WTC11 (cell line): ENCODE data around the gene GNAT3.

Experiments used
- ATF2 ChIP-seq: sonication (generic); formaldehyde crosslinking; IDR thresholded peaks from 2 replicates; pipeline ENCODE4 v1.8.1; 2022; ENCODE audit warnings: low read depth, missing genetic modification reagents, borderline replicate concordance
- CTCF ChIP-seq: fragments of 200-600 bp; IDR thresholded peaks from 2 replicates; pipeline ENCODE4 v1.8.0; 2022; ENCODE audit warnings: antibody characterized with exemption
- GABPB1 ChIP-seq: sonication (generic); formaldehyde crosslinking; IDR thresholded peaks from 2 replicates; pipeline ENCODE4 v1.8.1; 2023; ENCODE audit warnings: mild to moderate bottlenecking, missing genetic modification reagents
- HMGXB4 ChIP-seq: sonication (generic); formaldehyde crosslinking; IDR thresholded peaks from 2 replicates; pipeline ENCODE4 v1.8.1; 2023; ENCODE audit warnings: mild to moderate bottlenecking, moderate library complexity, missing genetic modification reagents
- NR2C2 ChIP-seq: sonication (generic); formaldehyde crosslinking; IDR thresholded peaks from 2 replicates; pipeline ENCODE4 v1.8.0; 2022; ENCODE audit warnings: mild to moderate bottlenecking, missing genetic modification reagents
- SMAD3 ChIP-seq: sonication (generic); formaldehyde crosslinking; IDR thresholded peaks from 2 replicates; pipeline ENCODE4 v1.8.0; 2022; ENCODE audit warnings: missing genetic modification reagents, mild to moderate bottlenecking, borderline replicate concordance
- USF2 ChIP-seq: sonication (generic); formaldehyde crosslinking; IDR thresholded peaks from 2 replicates; pipeline ENCODE4 v1.8.1; 2023; ENCODE audit warnings: mild to moderate bottlenecking, missing genetic modification reagents, moderate library complexity
- TF ChIP-seq, protein P1 (sequence below): sonication (generic); formaldehyde crosslinking; IDR thresholded peaks from 2 replicates; pipeline ENCODE4 v1.8.1; 2023; ENCODE audit warnings: mild to moderate bottlenecking, missing genetic modification reagents
- TF ChIP-seq, protein P2 (sequence below): sonication (generic); formaldehyde crosslinking; IDR thresholded peaks from 2 replicates; pipeline ENCODE4 v1.8.0; 2022; ENCODE audit warnings: mild to moderate bottlenecking, missing genetic modification reagents
- TF ChIP-seq, protein P3 (sequence below): sonication (generic); formaldehyde crosslinking; IDR thresholded peaks from 2 replicates; pipeline ENCODE4 v1.8.1; 2023; ENCODE audit warnings: mild to moderate bottlenecking, missing genetic modification reagents

DNA sequence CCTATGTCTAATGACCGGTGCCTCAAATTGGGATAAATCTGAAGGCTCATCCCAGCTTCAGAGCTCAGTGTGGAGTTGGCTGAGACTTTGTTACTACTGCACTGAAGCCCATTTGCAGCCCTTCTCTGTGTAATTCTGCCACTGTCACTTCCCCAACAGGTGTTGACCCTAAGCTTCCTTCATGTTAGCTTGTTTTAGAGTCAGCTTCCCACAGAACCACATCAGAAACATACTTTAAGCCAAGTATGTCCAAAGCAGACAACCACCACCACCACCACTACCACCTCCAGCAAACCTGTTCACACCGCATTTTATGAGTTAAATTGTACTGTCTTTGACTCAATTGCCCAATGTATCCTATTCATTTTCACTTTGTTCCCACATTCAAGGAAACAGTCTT lies 25.2 kb upstream of the GNAT3 start:
- TF ChIP-seq ATF2 (no peak), HMGXB4 (CRISPR knock-in tag) (no peak), USF2 (CRISPR knock-in tag) (no peak), NR2C2 (CRISPR knock-in tag) (no peak), CTCF (no peak), GABPB1 (CRISPR knock-in tag) (no peak), SMAD3 (CRISPR knock-in tag) (no peak)
- TF ChIP-seq, protein P1, sequence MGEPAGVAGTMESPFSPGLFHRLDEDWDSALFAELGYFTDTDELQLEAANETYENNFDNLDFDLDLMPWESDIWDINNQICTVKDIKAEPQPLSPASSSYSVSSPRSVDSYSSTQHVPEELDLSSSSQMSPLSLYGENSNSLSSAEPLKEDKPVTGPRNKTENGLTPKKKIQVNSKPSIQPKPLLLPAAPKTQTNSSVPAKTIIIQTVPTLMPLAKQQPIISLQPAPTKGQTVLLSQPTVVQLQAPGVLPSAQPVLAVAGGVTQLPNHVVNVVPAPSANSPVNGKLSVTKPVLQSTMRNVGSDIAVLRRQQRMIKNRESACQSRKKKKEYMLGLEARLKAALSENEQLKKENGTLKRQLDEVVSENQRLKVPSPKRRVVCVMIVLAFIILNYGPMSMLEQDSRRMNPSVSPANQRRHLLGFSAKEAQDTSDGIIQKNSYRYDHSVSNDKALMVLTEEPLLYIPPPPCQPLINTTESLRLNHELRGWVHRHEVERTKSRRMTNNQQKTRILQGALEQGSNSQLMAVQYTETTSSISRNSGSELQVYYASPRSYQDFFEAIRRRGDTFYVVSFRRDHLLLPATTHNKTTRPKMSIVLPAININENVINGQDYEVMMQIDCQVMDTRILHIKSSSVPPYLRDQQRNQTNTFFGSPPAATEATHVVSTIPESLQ, result no peak
- TF ChIP-seq, protein P2, sequence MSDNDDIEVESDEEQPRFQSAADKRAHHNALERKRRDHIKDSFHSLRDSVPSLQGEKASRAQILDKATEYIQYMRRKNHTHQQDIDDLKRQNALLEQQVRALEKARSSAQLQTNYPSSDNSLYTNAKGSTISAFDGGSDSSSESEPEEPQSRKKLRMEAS (CRISPR knock-in tag), result no peak
- TF ChIP-seq, protein P3, sequence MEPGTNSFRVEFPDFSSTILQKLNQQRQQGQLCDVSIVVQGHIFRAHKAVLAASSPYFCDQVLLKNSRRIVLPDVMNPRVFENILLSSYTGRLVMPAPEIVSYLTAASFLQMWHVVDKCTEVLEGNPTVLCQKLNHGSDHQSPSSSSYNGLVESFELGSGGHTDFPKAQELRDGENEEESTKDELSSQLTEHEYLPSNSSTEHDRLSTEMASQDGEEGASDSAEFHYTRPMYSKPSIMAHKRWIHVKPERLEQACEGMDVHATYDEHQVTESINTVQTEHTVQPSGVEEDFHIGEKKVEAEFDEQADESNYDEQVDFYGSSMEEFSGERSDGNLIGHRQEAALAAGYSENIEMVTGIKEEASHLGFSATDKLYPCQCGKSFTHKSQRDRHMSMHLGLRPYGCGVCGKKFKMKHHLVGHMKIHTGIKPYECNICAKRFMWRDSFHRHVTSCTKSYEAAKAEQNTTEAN, result no peak
